COR-L47 (cell line): ENCODE results near the gene ZNHIT1.
"Not testable (repeated sequence)": the region's sequence is repeated elsewhere in the genome, so short reads cannot be mapped to it uniquely, and the experiment has no call there.

Experiments used
- DNase-seq: peaks from one replicate; lab custom pipeline; 2025; lab: John Stamatoyannopoulos, UW

Gene ZNHIT1

DNA sequence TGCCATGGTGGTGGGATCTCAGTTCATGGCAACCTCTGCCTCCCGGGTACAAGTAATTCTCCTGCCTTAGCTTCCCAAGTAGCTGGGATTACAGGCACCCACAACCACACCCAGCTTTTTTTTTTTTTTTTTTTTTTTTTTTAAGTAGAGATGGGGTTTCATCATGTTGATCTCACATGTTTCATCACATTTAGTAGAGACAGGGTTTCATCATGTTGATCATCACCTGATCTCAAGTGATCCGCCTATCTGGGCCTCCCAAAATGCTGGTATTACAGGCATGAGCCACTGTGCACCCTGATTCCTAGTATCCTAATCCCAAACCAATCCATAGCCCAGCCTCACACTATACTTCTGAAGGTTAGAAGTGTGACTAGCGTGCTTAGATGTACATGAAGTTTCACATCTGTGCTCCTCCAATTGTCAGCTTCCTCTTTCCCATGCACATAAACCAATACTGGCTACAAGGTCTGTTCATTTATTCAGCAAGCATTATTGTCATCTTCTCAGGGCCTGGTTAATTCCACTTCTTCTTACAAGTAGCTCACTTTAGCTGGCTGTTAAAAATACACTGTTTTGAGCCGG, 31.0 kb upstream of the ZNHIT1 start:
- no peak for DNase-seq

DNA sequence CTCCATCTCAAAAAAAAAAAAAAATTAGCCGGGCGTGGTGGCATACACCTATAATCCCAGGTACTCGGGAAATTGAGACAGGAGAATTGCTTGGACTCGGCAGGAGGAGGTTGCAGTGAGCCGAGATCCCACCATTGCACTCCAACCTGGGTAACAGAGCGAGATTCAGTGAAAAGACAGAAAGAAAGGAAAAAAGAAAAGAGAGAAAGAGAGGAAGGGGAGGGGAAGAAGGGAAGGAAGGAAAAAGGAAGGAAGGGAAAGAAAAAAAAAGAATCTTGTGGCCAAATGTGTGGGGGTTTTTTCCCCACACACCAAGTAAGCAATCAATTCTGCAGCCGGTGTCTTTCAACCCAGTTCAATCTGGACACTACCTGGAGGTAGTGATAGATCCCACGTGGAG, 28.9 kb upstream of the ZNHIT1 start:
- no peak for DNase-seq

DNA sequence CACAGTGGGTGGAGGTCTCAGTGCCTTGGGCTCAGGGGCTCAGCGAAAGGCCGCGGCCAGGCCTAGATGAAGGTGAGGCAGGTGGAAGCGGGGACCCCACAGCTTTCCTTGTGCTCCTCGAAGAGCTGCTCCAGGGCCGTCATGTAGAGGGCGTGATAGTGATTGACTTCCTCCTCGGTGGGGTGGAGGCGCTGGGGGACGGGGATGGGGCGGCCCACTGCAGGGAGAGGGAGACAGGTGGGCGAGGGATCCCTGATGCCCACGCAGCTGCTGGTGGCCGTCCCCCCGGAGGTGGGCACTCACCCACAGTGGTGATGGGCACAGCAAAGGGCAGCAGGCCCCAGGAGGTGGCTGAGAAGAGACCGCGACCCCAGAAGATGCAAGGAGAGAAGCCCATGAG, 22.1 kb upstream of the ZNHIT1 start:
- DNase-seq, result no peak

GRCh38 chr7:101197991-101198390, 20.0 kb upstream of the ZNHIT1 start:
- no peak for DNase-seq

DNA sequence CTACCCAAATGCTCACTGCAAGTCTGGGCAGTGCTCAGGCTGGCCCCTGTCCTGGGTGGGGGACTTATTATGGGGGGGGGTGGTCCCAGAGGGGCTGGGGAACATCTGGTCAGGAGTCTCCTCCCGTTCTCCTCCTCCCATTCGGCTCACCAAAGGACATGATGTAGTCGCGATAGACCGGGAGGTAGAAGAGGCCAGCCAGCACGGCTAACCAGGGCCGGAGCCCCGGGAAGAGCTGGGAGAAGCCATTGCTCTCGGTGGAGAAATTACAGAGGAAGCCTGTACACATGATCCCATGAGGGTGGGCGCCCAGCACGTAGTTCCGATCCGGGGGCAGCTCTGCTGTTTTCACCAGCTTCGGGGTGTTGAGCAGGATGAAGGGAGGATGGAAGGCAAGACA, 19.5 kb upstream of the ZNHIT1 start:
- DNase-seq, result no peak

GRCh38 chr7:101199522-101199921, 18.4 kb upstream of the ZNHIT1 start:
- not testable (repeated sequence) for DNase-seq

DNA sequence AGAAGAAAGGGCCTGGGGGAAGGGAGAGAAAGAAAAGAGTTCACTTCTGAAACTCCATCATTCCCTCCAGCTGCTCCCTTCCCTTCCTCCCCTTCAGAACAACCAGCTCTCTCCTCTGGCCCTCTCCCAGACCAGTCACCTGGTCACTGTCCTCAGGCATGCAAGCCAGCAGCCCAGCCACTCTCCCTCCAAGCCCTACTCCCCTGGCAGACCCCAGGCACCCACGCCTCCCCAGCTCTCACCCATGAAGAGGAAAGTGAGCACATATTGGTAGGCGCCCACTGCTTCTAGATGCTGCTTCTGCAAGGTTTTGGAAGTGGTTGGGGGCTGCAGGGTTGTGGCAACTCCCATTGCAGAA, 17.5 kb upstream of the ZNHIT1 start:
- DNase-seq, result no peak

GRCh38 chr7:101200862-101201599, 16.9 kb upstream of the ZNHIT1 start, which contains the start of gene MOGAT3:
TSS of gene MOGAT3 (minus strand) at chr7:101201036. CDS start at chr7:101200854, 182 bp downstream.
- DNase-seq, result no peak

DNA sequence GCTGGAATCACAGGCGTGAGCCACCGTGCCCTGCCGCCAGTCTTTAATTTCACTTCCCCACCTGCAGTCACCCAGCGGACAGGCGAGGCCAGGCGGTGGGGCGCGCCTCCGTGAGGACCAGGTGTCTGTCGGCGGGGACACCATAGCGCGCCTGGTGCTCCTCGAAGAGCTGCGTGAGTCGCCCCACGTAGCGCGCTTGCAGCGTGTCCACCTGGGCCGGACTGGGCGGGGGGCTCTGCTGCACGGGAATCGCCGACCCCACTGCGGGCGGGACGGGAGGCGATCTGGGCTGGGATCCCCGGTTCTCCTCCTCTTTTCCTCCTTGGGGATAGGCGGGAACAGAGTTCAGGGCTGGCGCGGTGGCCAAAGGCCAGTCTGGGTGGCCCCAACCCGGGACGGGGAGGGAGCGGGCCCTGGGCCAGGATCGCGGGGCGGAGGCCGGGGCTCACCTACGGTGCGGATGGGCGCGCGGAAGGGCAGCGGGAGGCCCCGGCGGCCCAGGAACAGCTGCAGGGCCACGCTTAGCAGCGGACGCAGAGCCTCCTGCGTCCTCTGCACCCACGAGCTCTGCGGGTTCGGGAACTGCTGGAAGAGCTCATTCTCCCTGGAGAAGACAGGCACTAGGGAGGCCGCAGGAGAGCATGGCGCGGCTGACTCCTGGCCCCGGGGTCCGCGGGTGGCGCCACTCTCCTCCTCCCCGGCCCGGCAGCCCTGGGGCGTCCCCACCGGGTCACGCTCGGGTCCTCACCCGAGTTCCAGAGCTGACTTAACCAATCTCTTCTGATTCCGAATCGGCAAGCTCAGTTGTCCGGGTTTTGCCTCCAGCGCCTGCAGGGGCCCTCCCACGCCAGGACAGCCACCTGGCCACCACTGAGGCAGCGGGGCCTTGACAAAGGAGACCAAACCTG, 16.0 kb upstream of the ZNHIT1 start:
- DNase-seq, result no peak

DNA sequence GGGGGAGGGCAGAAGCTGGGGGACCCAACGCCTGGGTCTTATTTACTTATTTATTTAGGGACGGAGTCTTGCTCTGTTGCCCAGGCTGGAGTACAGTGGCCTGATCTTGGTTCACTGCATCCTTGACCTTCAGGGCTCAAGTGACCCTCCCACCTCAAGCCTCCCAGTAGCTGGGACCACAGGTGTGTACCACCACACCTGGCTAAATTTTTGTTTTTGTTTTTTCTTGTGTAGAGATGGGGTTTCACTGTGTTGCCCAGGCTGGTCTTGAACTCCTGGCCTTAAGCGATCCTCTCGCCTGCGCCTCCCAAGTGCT, 15.4 kb upstream of the ZNHIT1 start:
- DNase-seq, result no peak

- not testable (repeated sequence) for DNase-seq
Measured at GRCh38 chr7:101203740-101204738, 13.9 kb upstream of the ZNHIT1 start.

DNA sequence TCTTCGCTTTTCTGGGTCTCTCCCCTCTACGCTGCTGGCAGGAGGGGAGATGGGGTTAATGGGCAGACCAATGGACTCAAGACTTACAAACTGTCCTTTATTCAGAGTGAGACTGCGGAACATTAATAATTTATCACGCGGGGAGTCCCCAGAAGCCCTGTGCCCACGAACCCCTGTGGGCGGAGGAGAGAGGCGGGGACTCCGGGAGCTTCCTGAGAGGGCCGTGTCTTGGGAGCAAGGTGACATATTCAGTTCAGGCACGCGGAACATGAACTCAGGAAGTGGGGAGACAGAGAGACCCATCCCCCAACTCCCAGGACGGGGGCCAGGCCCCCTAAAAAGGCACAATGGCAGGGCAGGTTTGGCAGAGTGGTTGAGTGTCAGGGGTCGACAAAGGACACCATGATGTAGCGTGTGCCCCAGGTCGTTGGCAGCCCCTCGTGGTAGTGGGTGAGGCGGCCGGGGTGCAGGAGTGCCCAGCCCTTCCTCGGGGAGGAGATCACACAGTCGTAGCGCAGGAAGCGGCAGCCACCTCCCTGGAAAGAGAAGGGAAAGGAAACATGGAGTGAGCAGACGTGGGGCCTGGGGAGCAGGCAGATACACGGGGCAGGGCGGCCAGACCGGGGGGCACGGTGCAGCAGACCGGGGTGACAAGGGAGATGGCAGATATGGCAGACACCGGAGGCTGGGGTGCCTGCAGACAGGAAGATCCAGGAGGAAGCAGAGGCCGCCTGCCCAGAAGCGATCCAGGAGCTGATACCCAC, 11.9 kb upstream of the ZNHIT1 start:
- no peak for DNase-seq

GRCh38 chr7:101206665-101207042, 11.3 kb upstream of the ZNHIT1 start:
- no peak for DNase-seq

DNA sequence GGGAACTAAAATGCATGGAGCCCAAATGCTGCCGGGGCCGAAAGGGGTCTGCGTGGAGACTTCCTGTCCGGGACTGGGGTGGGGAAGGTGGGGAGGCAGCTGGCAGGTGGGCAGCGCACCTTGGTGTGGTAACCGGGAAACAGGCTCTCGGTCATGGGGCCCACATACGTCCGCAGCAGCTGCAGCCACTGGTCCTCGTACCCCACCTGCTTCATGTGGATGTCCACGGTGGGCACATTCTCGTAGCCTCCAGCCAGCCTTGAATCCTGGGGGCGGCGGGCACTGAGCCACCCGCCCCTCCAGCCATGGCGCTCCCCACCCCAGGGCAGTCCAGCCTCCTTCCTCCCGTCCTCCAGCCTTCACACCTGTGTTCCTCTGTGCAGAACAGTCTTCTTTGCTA, 10.5 kb upstream of the ZNHIT1 start:
- no peak for DNase-seq

- no peak for DNase-seq
Measured at GRCh38 chr7:101208794-101209193, 9.2 kb upstream of the ZNHIT1 start.

DNA sequence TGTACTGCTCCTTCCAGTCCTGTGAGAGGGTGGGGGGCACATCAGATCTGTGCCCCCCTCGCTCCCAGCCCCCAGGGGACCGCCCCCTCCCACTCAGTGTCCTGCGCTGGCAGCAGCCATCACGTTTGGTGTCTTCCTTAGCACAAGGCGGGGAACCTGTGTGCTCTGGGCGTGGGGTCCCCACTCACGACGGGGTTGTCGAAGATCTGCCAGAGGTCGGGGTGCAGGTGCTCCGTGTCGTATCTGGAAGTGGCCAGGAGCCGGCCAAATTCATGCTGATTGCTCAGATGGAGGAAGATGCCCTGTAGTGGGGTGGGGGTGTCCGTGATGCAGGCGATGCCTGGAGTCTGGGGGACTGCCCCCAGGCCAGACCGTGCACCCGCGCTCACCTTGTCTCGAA, 7.8 kb upstream of the ZNHIT1 start:
- no peak for DNase-seq

GRCh38 chr7:101211501-101211900, 6.5 kb upstream of the ZNHIT1 start:
- DNase-seq, result no peak

- DNase-seq, result no peak
Measured at GRCh38 chr7:101212014-101212413, 6.0 kb upstream of the ZNHIT1 start.

DNA sequence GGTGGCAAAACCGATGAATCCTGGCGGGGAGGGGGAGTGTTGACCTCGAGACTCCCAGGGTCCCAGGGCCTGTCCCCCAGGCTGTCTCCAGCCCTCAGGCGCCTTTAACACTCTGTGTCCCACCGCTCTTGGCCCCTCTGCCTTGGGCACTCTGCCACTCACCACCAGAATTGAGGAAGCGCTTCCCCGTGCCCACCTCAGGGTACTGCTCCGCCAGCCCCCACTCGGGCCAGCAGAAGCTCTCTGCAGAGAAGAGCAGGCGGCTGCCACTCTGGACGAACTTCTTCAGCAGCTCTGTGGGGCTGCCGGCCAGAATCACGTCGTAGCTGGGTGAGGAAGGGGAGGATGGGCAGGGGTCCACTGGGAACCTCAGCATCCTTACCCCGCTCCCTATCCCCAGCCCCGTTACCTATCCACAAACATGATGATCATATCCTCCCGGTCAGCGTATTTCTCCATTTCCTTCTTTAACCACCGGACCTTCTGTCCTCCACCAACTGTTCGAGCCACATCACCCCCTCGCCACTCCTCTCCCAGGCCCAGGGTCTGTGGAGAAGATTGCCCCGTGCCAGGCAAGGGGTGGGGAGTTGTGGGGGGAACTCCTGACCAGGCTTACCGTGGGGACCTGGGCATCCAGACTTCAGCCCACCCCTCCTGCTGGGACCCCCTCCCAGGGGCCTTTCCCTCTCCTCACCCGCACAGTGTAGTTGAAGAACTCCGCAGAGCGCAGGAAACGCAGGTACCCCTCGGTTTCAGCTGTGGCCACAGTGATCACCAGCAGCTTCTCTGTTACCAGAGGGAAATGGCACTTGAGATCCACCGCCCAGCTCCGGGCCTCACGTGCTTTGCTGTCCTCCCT, 1.7 kb upstream of the ZNHIT1 start:
- DNase-seq, result no peak

DNA sequence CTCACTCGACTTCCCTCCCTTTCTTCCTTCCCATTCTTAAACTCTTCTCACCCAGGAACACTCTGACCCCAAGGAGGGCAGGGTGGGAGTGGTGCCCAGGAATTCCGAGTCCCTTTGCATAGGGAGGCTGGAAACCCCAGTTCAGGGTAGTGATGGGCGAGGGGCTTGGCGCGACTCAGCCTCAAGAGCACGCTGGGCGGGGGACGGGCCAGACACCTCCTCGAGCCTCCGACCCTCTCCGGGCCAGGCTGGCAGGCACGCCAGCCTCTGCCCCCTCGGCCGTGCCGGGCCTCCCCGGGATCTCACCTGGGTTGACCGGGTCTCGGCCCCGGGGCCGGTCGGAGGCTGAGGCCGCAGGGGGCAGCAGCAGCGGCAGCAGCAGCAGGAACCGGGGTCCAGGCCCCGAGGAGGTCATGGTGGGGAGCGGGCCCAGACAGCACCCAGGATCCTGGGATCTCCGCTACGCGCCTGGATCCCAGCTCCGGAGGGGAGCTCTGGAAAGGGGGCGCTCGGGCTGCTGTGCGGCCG, 1.0 kb upstream of the ZNHIT1 start:
- DNase-seq, result no peak
